Sigmoid colon (tissue), 4 donors: ENCODE results near the gene TERF2IP.

Experiments
- CTCF ChIP-seq, 4 experiments: fragments of 450-650 bp in 3 of 4; fragments of 200-600 bp in 1 of 4; IDR thresholded peaks; one replicate each; pipeline ENCODE4 v1.5.1; 2016 to 2019; ENCODE audit warnings: antibody characterized with exemption in 4 of 4, mild to moderate bottlenecking in 3 of 4, moderate library complexity in 2 of 4
- POLR2AphosphoS5 ChIP-seq, 4 donors: sonication (generic); formaldehyde crosslinking; IDR thresholded peaks; one replicate each; pipeline ENCODE4 v1.6.1; 2017; ENCODE audit warnings: antibody characterized with exemption in 4 of 4

GRCh38 chr16:75701361-75701760 is 53.8 kb downstream of the TERF2IP start, which contains the start of gene DUXB:
- TF ChIP-seq CTCF (IDR thresholded peaks at IDR 0.05) (no peak), POLR2AphosphoS5 (IDR thresholded peaks at IDR 0.05) (no peak)
